HG02759 (cell line): ENCODE measurements around the gene EML4.
"Not testable (repeated sequence)": the region's sequence is repeated elsewhere in the genome, so short reads cannot be mapped to it uniquely, and the experiment has no call there.

Source experiments
- ATAC-seq: cut with Tn5 transposase; IDR thresholded peaks from one replicate; pipeline ENCODE4 v1.9.1; 2021; ENCODE audit warnings: mild to moderate bottlenecking, moderate library complexity; ENCODE audit not compliant: unreplicated experiment

EML4 gene

GRCh38 chr2:42328923-42329322 lies 159.8 kb downstream of the EML4 start:
- no peak for ATAC-seq

DNA sequence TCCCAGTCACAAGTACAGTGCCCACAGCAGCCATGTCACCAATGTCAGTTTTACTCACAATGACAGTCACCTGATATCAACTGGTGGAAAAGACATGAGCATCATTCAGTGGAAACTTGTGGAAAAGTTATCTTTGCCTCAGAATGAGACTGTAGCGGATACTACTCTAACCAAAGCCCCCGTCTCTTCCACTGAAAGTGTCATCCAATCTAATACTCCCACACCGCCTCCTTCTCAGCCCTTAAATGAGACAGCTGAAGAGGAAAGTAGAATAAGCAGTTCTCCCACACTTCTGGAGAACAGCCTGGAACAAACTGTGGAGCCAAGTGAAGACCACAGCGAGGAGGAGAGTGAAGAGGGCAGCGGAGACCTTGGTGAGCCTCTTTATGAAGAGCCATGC lies 160.6 kb downstream of the EML4 start:
- no peak for ATAC-seq

GRCh38 chr2:42331569-42332284 lies 162.6 kb downstream of the EML4 start:
- no peak for ATAC-seq

GRCh38 chr2:42332575-42332974 lies 163.4 kb downstream of the EML4 start:
- ATAC-seq = no peak

GRCh38 chr2:42333579-42333978 lies 164.4 kb downstream of the EML4 start:
- ATAC-seq = no peak

DNA sequence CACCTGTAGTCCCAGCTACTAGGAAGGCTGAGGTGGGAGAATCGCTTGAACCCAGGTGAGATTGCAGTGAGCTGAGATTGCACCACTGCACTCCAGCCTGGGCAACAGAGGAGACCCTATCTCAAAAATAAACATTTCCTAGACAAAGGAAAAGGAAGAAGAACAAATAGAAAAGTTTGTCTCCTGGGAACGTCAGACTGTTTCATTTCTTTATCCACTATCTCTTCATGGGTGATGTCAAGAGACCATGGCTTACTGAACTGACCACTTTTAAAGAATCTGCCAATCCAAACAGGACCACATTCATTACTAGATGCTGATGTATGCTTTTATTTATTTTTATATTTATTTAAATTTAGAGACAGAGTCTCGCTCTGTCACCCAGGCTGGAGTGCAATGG lies 165.1 kb downstream of the EML4 start:
- no peak for ATAC-seq

DNA sequence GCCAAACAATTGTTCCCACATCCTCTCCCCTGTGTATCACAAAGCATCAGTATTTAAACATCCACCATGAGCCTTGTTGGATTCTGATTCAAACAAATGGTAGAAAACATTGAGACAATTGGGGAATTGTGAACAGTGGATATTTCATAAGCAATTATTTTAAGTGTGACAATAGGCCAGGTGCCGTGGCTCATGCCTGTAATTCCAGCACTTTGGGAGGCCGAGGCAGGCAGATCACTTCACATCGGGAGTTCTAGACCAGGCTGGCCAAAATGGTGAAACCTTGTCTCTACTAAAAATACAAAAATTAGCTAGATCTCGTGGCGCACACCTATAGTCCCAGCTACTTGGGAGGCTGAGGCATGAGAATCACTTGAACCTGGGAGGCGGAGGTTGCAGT lies 165.7 kb downstream of the EML4 start:
- ATAC-seq = not testable (repeated sequence)

DNA sequence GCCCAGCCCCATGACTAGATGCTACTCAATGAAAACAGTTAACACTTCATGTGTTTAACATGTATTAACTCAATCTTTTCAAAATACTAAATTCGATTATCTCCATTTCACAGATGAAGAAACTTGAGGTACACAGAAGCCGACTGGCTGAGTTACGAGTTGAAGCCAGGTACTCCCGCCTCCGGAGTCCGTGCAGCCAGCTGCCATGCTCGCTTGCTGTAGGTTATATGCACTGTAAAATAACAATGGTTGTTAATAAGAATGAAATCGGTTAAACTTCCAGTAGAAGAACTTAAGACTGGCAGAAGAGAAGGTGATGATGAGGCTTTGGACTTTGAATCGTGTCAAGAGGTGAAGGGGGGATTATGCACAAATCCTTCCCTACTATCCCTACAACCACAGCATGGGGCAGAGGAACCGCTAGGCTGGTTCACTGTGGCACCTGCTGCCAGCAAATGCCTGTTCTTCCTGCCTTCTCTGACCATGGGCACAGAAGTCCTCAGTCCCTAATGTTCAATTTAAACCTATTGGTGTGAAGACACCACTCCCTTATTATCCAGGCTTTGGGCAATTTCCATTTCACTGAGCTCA lies 166.5 kb downstream of the EML4 start:
- no peak for ATAC-seq

GRCh38 chr2:42336361-42336965 lies 167.3 kb downstream of the EML4 start:
- no peak for ATAC-seq

GRCh38 chr2:42337356-42337820 lies 168.2 kb downstream of the EML4 start:
- ATAC-seq = no peak

DNA sequence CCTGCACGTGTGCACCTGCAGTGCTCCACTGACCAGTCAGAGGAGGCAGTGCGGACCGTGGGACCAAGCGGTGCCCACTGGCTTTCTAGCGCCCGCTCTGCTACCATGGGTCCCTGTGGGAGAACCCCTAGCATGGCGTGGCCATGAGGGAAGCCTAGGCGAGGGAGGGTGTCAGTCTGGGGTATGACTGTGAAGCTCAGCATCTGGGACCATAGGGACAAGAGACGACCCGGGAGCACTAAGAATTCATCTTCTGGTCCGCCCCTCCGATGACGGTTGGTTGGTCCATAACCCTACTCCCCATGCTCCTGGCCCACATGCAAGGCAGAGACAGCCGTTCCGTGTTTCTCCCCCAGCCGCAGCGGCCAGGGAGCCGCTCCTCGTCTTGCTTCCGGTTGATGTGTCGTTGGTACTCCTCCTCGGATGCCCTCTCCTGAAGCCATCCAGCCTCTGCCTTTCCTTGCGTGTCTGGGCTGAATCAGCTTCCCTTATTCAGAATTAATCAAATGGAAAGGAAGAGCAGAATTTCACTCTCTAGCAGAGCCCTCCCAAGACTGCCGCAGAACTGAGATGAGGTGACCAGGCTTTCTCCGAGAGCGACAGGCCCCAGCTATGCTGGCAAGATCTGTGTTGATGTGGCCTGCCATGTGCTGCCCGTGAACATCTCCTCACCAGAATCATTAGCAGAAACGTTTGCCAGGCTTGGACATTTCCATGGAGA lies 168.9 kb downstream of the EML4 start:
- ATAC-seq = no peak

DNA sequence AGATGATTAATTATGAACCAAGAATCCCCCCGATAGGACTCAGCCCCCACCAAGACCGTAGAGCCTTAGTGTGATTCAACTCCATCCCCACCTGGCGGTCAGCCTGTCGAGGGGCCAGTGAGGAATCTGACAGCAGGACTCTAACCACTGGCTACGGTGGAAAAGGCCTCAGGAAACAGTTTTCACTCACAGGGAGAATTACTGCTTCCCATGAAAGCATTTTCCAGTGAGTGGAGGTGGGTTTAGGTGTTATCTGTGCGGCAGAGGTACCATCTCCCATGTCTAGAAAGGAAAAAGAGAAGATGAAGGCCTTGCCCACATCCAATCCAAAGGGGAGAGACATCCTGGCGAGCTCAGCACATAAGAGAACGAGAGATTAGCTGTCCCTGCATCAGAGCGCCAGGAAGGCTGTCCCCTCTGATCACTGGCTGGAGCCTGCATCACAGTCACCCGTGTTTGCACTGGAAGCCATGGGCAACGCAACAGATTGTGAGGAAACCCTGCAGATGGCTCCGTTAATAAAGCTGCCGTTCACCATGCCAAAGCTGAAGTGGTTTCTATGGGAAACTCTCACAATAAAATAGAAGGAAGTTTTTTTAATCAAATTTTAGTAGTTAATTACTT lies 169.5 kb downstream of the EML4 start:
- no peak for ATAC-seq

DNA sequence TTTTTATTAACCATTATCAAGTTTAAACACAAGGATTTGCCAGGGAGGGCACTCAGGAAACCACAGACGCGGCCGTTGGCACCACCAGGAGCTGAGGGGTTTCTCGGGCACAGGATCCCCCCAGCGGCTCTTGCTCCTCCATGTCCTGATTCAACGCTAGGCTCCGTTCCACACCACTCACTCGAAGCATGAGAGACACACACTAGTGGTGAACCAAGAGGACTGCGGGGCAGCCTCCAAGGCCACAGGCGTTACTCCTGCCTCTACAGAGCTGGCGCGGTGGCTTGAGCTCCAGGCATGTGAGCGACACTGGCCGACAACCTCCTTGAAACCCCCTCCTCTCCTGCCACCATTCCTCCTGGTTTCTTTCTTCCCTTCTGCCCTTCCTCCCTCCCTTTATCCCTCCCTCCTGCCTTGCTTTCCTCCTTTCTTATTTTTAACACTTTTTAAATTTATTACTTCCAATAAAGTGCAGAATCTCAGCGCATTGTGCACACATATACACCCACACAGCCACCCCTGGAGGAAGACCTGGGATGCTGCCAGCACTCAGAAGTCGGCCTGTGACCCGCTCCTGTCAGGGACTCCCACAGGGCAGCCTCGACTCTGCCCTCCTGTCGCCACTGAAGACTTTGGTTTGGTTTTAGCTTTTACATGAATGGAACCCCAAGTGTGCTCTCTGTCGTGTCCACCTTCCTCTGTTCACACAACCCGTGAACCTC lies 170.2 kb downstream of the EML4 start:
- no peak for ATAC-seq

GRCh38 chr2:42340045-42340937 lies 171.1 kb downstream of the EML4 start:
- ATAC-seq = no peak

- no peak for ATAC-seq
Observed at GRCh38 chr2:42340938-42341636, 171.9 kb downstream of the EML4 start.

DNA sequence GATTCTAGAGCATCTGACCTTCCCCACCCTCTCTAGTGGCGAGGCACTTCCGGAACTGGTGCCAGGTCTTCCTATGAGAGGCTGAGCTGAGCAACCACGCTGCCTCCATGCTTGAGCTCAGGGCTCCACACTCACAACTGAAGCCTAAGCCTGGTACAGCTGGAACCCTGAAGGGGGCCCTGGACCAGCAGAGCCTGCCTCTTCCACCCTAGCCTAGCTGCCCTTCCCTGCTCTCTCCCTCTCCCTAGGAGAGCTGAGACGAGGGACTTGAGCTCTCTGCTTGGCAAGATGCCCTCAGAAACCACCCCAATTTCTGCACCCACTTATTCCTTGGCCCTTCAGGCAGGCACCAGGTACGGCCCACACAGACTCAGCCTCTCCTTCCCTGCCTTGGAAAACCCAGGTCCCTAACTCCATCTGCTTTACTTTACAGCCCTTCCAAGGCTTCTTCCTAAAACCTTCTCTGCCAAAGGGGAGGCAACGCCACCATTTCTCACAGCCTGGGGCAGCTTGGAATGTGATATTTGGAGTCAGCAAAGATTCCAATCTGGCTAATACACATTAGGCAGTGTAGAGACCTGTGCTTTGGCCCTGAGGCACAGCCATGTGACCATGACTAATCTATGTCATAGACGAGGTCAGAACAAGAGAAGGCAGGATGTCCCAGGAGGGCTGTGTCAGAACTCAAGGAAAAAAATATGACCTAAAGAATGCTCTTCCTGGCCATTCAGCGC lies 173.1 kb downstream of the EML4 start:
- ATAC-seq = peak; percentile 74

- ATAC-seq = peak; percentile 13
Observed at GRCh38 chr2:42342795-42343241, 173.7 kb downstream of the EML4 start.

DNA sequence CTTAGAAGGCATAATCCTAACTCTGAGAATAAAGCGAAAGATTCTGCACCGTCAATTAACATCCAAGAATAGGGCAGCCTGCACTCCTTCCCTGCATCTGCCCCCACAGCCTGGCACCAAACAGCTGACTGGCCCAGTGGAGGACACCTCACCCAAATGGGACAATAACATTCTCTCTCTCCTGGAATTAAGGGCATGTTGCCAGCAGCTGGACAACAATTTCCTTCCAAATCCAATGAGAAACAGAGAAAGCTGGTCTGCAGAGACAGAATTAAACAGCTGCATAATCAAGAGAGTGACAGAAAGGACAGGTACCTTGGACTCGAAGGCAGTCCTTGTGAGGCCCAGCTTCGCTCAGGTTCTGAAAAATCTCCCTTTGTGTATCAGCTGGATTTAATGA lies 176.8 kb downstream of the EML4 start:
- ATAC-seq = no peak
